ENCODE measurements around the gene EFCAB5.

- TF ChIP-seq CTCF (IDR thresholded peaks at IDR 0.05) (no peak), POLR2A (IDR thresholded peaks at IDR 0.05) (no peak)
These were observed 60.7 kb downstream of the EFCAB5 start for GRCh38 chr17:30002088-30002487.

All from vagina (tissue), 2 donors.